K562 (cell line): ENCODE results near the gene TRAPPC2B. TPM values are rescaled to one million over a fixed set of nuclear protein-coding genes. Genes with fewer than 3 reads are reported as not detected.

Source experiments
- CAMTA2 ChIP-seq: fragments of 250-450 bp; sonication (Bioruptor Pico); conservative IDR thresholded peaks from 2 replicates; pipeline ENCODE4 v1.5.1; 2022
- CBX3 ChIP-seq, 2 experiments: IDR thresholded peaks; 1 replicate in 1 of 2; 2 replicates in 1 of 2; pipeline ENCODE4 v1.6.1; 2012; ENCODE audit warnings: inconsistent platforms in 2 of 2, low read length in 2 of 2, borderline replicate concordance in 1 of 2, control low read depth in 1 of 2
- CGGBP1 ChIP-seq: fragments of 250-450 bp; sonication (Bioruptor Pico); IDR thresholded peaks from 2 replicates; pipeline ENCODE4 v1.9.0; 2021; ENCODE audit warnings: mild to moderate bottlenecking
- CHD1 ChIP-seq: fragments of 200-600 bp; sonication (generic); IDR thresholded peaks from one replicate; pipeline ENCODE4 v1.6.1; 2012; ENCODE audit warnings: mild to moderate bottlenecking, moderate library complexity, low read length, inconsistent platforms
- CTCFL ChIP-seq: IDR thresholded peaks from 2 replicates; pipeline ENCODE4 v1.6.1; 2011; ENCODE audit warnings: borderline replicate concordance, low read depth, mild to moderate bottlenecking, moderate library complexity, low read length; ENCODE audit not compliant: insufficient read depth, poor library complexity, severe bottlenecking
- GTF3C2 ChIP-seq: IDR thresholded peaks from 3 replicates; pipeline ENCODE4 v1.6.1; 2011; ENCODE audit warnings: borderline replicate concordance, mild to moderate bottlenecking, moderate library complexity; ENCODE audit not compliant: insufficient read length; ENCODE audit errors: extremely low read depth
- KHSRP ChIP-seq: fragments of 450-650 bp; IDR thresholded peaks from 2 replicates; pipeline ENCODE4 v1.6.1; 2017
- NR2C2 ChIP-seq, 2 experiments: fragments of 200-800 bp in 1 of 2; sonication (Bioruptor generic) in 1 of 2; sonication (generic) in 1 of 2; formaldehyde crosslinking in 1 of 2; IDR thresholded peaks; 2 replicates each; pipeline versions ENCODE4 v1.6.1 to v1.8.0; 2016 to 2022; ENCODE audit warnings: mild to moderate bottlenecking in 1 of 2, missing compliant biosample characterization in 1 of 2, missing genetic modification characterization in 1 of 2, missing genetic modification reagents in 1 of 2
- TEAD2 ChIP-seq: fragments of 450-650 bp; IDR thresholded peaks from 2 replicates; pipeline ENCODE4 v1.6.1; 2016; ENCODE audit warnings: missing genetic modification characterization, control low read depth, missing compliant biosample characterization
- XRCC3 ChIP-seq: fragments of 450-650 bp; IDR thresholded peaks from 2 replicates; pipeline ENCODE4 v1.6.1; 2017; ENCODE audit warnings: mild to moderate bottlenecking, moderate library complexity
- ZBTB5 ChIP-seq: fragments of 450-650 bp; IDR thresholded peaks from 2 replicates; pipeline ENCODE4 v1.6.1; 2017; ENCODE audit warnings: antibody characterized with exemption
- ZNF239 ChIP-seq: fragments of 250-450 bp; sonication (Bioruptor Pico); IDR thresholded peaks from 2 replicates; pipeline ENCODE4 v1.4.0; 2020; ENCODE audit warnings: mild to moderate bottlenecking
- ZNF780A ChIP-seq: fragments of 250-450 bp; sonication (Bioruptor Pico); IDR thresholded peaks from 2 replicates; pipeline ENCODE4 v1.5.0; 2021; ENCODE audit warnings: mild to moderate bottlenecking
- polyA plus RNA-seq, 8 experiments: library from polyadenylated mRNA; depleted of rRNA in 4 of 8; stranded (reverse) in 5 of 8; unstranded in 3 of 8; fragments of >200 nt; fragmentation: Nextera tagmentation in 2 of 8; fragmentation: Illumina TruSeq in 1 of 8; extraction: Ambion mirVana in 2 of 8; extraction: Trizol in 1 of 8; gene quantifications; 2 replicates each; pipeline versions ENCODE4 v1.2.1 to v1.2.3, GENCODE V29; 2011 to 2014; ENCODE audit warnings: inconsistent platforms in 1 of 8, missing spikeins in 1 of 8
- total RNA-seq, 7 experiments: library from RNA; depleted of rRNA in 6 of 7; stranded (reverse); fragments of >200 nt in 6 of 7; fragmentation: Illumina TruSeq in 2 of 7; extraction: Trizol in 2 of 7; gene quantifications; 2 replicates each; pipeline versions ENCODE4 v1.2.1 to v1.2.3, GENCODE V29; 2011 to 2021; ENCODE audit warnings: low replicate concordance in 1 of 7

The TRAPPC2B gene
- total and polyA plus RNA-seq, 9 of the 15 experiments (the other 6 are each of a cell fraction or from before 2014, with no cell fraction given), result 2.2 to 20.4 (median 4.6) TPM

- TF ChIP-seq GTF3C2 (no peak), XRCC3 (no peak), ZNF780A (CRISPR knock-in tag) (no peak), CAMTA2 (CRISPR knock-in tag) (no peak), TEAD2 (no peak), NR2C2 (CRISPR knock-in tag; IDR thresholded peaks at IDR 0.05) (no peak), NR2C2 (tag; IDR thresholded peaks at IDR 0.05) (peak; percentile 61), ZNF239 (no peak), KHSRP (peak; percentile 80), CBX3 (IDR thresholded peaks at IDR 0.05; ENCODE audit: borderline replicate concordance in 1 of 2, low read length in 2 of 2) (no peak), CHD1 (peak; percentile 71), ZBTB5 (no peak), CGGBP1 (no peak), CTCFL (no peak)
Observed at GRCh38 chr19:57320180-57321084, 42.9 kb upstream of the TRAPPC2B start, which contains the start of gene ZNF543 (continued).
